CD1c-positive myeloid dendritic cell (primary cell): ENCODE data around the gene CAPN13.
A peak's percentile ranks its signal among the peaks of the same experiment; 100 is the strongest.
"Not testable (repeated sequence)": the region's sequence is repeated elsewhere in the genome, so short reads cannot be mapped to it uniquely, and the experiment has no call there.

ENCODE experiments used
- DNase-seq: peaks from one replicate; pipeline ENCODE4 v3.0.0-alpha.2; 2016; ENCODE audit errors: extremely low spot score

CAPN13 gene

GRCh38 chr2:30705056-30705455, 102.2 kb downstream of the CAPN13 start:
- no peak for DNase-seq

- no peak for DNase-seq
Measured at GRCh38 chr2:30704309-30705020, 102.8 kb downstream of the CAPN13 start.

- DNase-seq = peak; percentile 47
Measured at GRCh38 chr2:30702694-30703093, 104.6 kb downstream of the CAPN13 start.

- no peak for DNase-seq
Measured at GRCh38 chr2:30701782-30702181, 105.5 kb downstream of the CAPN13 start.

GRCh38 chr2:30697242-30698103, 109.8 kb downstream of the CAPN13 start:
- DNase-seq = not testable (repeated sequence)

GRCh38 chr2:30695749-30696148, 111.5 kb downstream of the CAPN13 start:
- no peak for DNase-seq

GRCh38 chr2:30694286-30695055, 112.8 kb downstream of the CAPN13 start:
- DNase-seq = no peak

GRCh38 chr2:30693821-30694281, 113.4 kb downstream of the CAPN13 start:
- DNase-seq = no peak

- no peak for DNase-seq
Measured at GRCh38 chr2:30692829-30693275, 114.4 kb downstream of the CAPN13 start.

- no peak for DNase-seq
Measured at GRCh38 chr2:30691948-30692828, 115.1 kb downstream of the CAPN13 start.

GRCh38 chr2:30691091-30691947, 115.9 kb downstream of the CAPN13 start:
- DNase-seq = no peak

GRCh38 chr2:30690126-30690561, 117.1 kb downstream of the CAPN13 start:
- no peak for DNase-seq

- no peak for DNase-seq
Measured at GRCh38 chr2:30689496-30690125, 117.6 kb downstream of the CAPN13 start.

- DNase-seq = no peak
Measured at GRCh38 chr2:30688956-30689401, 118.3 kb downstream of the CAPN13 start.

GRCh38 chr2:30686669-30687068, 120.6 kb downstream of the CAPN13 start:
- DNase-seq = no peak

GRCh38 chr2:30686000-30686399, 121.2 kb downstream of the CAPN13 start:
- DNase-seq = no peak

- DNase-seq = no peak
Measured at GRCh38 chr2:30684996-30685395, 122.2 kb downstream of the CAPN13 start.

- DNase-seq = no peak
Measured at GRCh38 chr2:30684516-30684915, 122.7 kb downstream of the CAPN13 start.

- DNase-seq = no peak
Measured at GRCh38 chr2:30684026-30684425, 123.2 kb downstream of the CAPN13 start.
